Keratinocyte (primary cell): ENCODE results near the gene NRP1. TPM values are rescaled to one million over a fixed set of nuclear protein-coding genes. Genes with fewer than 3 reads are reported as not detected.

Source experiments
- DNase-seq: peaks from one replicate; pipeline ENCODE4 v3.0.0-alpha.2; 2011; ENCODE audit warnings: low read depth, missing footprints, low spot score
- FAIRE-seq: peaks from 2 replicates; lab custom pipeline; 2011; peaks lifted over from hg19 to GRCh38; lab: Jason Lieb, UNC
- H2AFZ ChIP-seq: 2 replicates; pipeline ENCODE4 v1.6.0; 2012; ENCODE audit warnings: low read length, control low read depth, inconsistent platforms; ENCODE audit not compliant: control insufficient read depth
- H3K27ac ChIP-seq: 2 replicates; pipeline ENCODE4 v1.5.1; 2011; ENCODE audit warnings: low read length; ENCODE audit not compliant: control insufficient read depth, insufficient read depth
- H3K27me3 ChIP-seq: 3 replicates; pipeline ENCODE4 v1.6.0; 2011; ENCODE audit warnings: low read length; ENCODE audit not compliant: control insufficient read depth, insufficient read depth; ENCODE audit errors: extremely low read depth
- H3K36me3 ChIP-seq, 2 experiments: 2 replicates in 1 of 2; 3 replicates in 1 of 2; pipeline ENCODE4 v1.5.1; 2011; ENCODE audit warnings: low read length in 2 of 2, mild to moderate bottlenecking in 1 of 2; ENCODE audit not compliant: control insufficient read depth in 2 of 2, insufficient read depth in 2 of 2; ENCODE audit errors: extremely low read depth in 1 of 2
- H3K4me1 ChIP-seq: 3 replicates; pipeline ENCODE4 v1.5.1; 2011; ENCODE audit warnings: low read length; ENCODE audit not compliant: control insufficient read depth, insufficient read depth; ENCODE audit errors: extremely low read depth
- H3K4me2 ChIP-seq: 3 replicates; pipeline ENCODE4 v1.6.0; 2011; ENCODE audit warnings: low read depth, low read length; ENCODE audit not compliant: control insufficient read depth, insufficient read depth; ENCODE audit errors: extremely low read depth
- H3K4me3 ChIP-seq, 3 experiments: fragments of 200-600 bp in 1 of 3; sonication (generic) in 1 of 3; 2 replicates in 2 of 3; 3 replicates in 1 of 3; pipeline ENCODE4 v1.5.1; 2011 to 2016; ENCODE audit warnings: low read length in 3 of 3, mild to moderate bottlenecking in 3 of 3, control low read depth in 2 of 3, inconsistent platforms in 1 of 3, low read depth in 1 of 3, mixed read lengths in 1 of 3, mixed run types in 1 of 3, moderate library complexity in 1 of 3; ENCODE audit not compliant: control insufficient read depth in 2 of 3, insufficient read depth in 2 of 3; ENCODE audit errors: extremely low read depth in 1 of 3
- H3K79me2 ChIP-seq: 2 replicates; pipeline ENCODE4 v1.6.0; 2012; ENCODE audit warnings: low read length; ENCODE audit not compliant: control insufficient read depth, insufficient read depth
- H3K9ac ChIP-seq: 3 replicates; pipeline ENCODE4 v1.6.0; 2011; ENCODE audit warnings: low read length; ENCODE audit not compliant: control insufficient read depth, insufficient read depth; ENCODE audit errors: extremely low read depth
- H3K9me1 ChIP-seq: 3 replicates; pipeline ENCODE4 v1.6.0; 2011; ENCODE audit warnings: low read length; ENCODE audit not compliant: control insufficient read depth, insufficient read depth; ENCODE audit errors: extremely low read depth
- H3K9me3 ChIP-seq: 2 replicates; pipeline ENCODE4 v1.5.1; 2012; ENCODE audit warnings: low read depth, low read length; ENCODE audit not compliant: control insufficient read depth
- H4K20me1 ChIP-seq: 3 replicates; pipeline ENCODE4 v1.6.0; 2011; ENCODE audit warnings: low read length; ENCODE audit not compliant: control insufficient read depth, insufficient read depth; ENCODE audit errors: extremely low read depth
- CTCF ChIP-seq, 3 experiments: IDR thresholded peaks in 1 of 3; conservative IDR thresholded peaks in 1 of 3; optimal IDR thresholded peaks in 1 of 3; 2 replicates in 2 of 3; 3 replicates in 1 of 3; pipeline versions ENCODE3 to v1.5.1; 2011; ENCODE audit warnings: low read length in 3 of 3, mild to moderate bottlenecking in 3 of 3, moderate library complexity in 2 of 3, control low read depth in 1 of 3, inconsistent platforms in 1 of 3; ENCODE audit not compliant: insufficient read depth in 2 of 3; ENCODE audit errors: extremely low read depth in 1 of 3
- EZH2 ChIP-seq: IDR thresholded peaks from one replicate; pipeline ENCODE4 v1.6.1; 2012; ENCODE audit warnings: inconsistent platforms, mild to moderate bottlenecking, low read length, moderate library complexity
- dilution Hi-C: fragments of 300-500 bp; cut with MboI; formaldehyde crosslinking; loops from one replicate; pipeline ENCODE4 v1.7.0; 2020; ENCODE audit warnings: low sequenced_read_pairs; ENCODE audit not compliant: extremely low pct_ligation_motif_present
- polyA plus RNA-seq, 5 experiments: library from polyadenylated mRNA; depleted of rRNA in 3 of 5; stranded (reverse) in 3 of 5; stranded (forward) in 1 of 5; unstranded in 1 of 5; fragments of >200 nt; gene quantifications; 1 replicate in 1 of 5; 2 replicates in 3 of 5; 3 replicates in 1 of 5; pipeline versions ENCODE4 v1.2.1 to v1.2.3, GENCODE V29; 2011 to 2012; ENCODE audit warnings: missing spikeins in 2 of 5, low read depth in 1 of 5, low replicate concordance in 1 of 5

The NRP1 gene
- polyA plus RNA-seq, 1 donor (not counting 4 experiments of a cell fraction or from before 2014, with no cell fraction given), result 36.2 TPM

DNA sequence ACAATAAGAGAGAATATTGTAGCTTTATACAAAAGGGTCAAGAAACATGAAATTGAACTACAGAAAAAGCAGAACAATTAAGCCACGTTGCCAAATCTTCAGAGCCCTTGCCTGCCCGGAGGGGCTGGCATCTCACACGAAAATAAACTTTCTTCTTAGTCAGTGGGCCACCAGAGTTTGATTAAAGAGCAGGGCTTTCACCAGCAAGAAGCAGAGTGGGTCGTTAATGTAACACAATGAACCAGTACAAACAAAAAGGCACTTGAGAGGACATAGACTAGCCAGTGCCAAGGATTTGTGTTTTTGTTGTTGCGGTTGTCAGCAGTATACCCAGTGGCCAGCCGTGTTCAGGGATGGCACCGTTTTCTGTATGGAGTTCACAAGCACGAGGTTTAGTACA lies 155.4 kb downstream of the NRP1 start:
- Histone ChIP-seq H3K4me3 (no peak overlapping the region), H3K4me1 (no peaks in the 10 kb centered on the region), H3K79me2 (no peaks in the 10 kb centered on the region), H3K9me3 (no peaks in the 10 kb centered on the region), H4K20me1 (no peaks in the 10 kb centered on the region), H3K9ac (no peak overlapping the region), H3K27ac (no peak overlapping the region), H3K9me1 (no peaks in the 10 kb centered on the region), H3K4me2 (no peak overlapping the region), H3K36me3 (peaks cover 5 to 20% of the 10 kb centered on the region in 2 experiments), H3K27me3 (no peaks in the 10 kb centered on the region), H2AFZ (no peak overlapping the region)
- dilution Hi-C loops, result no loop called here
- no peak for TF ChIP-seq CTCF (optimal IDR thresholded peaks at IDR 0.05 in 1 of 3, IDR thresholded peaks at IDR 0.05 in 1 of 3, conservative IDR thresholded peaks at IDR 0.05 in 1 of 3; ENCODE audit: extremely low read depth in 1 of 3, insufficient read depth in 2 of 3, low read length in 3 of 3)
- FAIRE-seq, result no peak
- no peak for DNase-seq

- H3K9me3 ChIP-seq, result no peaks in the 10 kb centered on the region
- H3K9me1 ChIP-seq, result no peaks in the 10 kb centered on the region
- H3K36me3 ChIP-seq, result peaks cover 5 to 20% of the 10 kb centered on the region in 2 experiments
- H3K4me3 ChIP-seq, result no peak overlapping the region
- H4K20me1 ChIP-seq, result no peaks in the 10 kb centered on the region
- H3K4me1 ChIP-seq, result no peaks in the 10 kb centered on the region
- dilution Hi-C loops, result no loop called here
- FAIRE-seq, result peak; percentile 13
- no peaks in the 10 kb centered on the region for H3K27me3 ChIP-seq
- no peak overlapping the region for H3K27ac ChIP-seq
- no peak overlapping the region for H3K4me2 ChIP-seq
- no peaks in the 10 kb centered on the region for H3K79me2 ChIP-seq
- H3K9ac ChIP-seq, result no peak overlapping the region
- TF ChIP-seq CTCF (optimal IDR thresholded peaks at IDR 0.05 in 1 of 3, IDR thresholded peaks at IDR 0.05 in 1 of 3, conservative IDR thresholded peaks at IDR 0.05 in 1 of 3; ENCODE audit: extremely low read depth in 1 of 3, insufficient read depth in 2 of 3, low read length in 3 of 3), result no peak
- no peak for TF ChIP-seq EZH2
- no peak overlapping the region for H2AFZ ChIP-seq
- no peak for DNase-seq
Observed at GRCh38 chr10:33178026-33178755, 156.3 kb downstream of the NRP1 start.
